Small intestine (tissue), 7 donors: Measurements from ENCODE around the gene PCK1. TPM values are rescaled to one million over a fixed set of nuclear protein-coding genes. Genes with fewer than 3 reads are reported as not detected.
A peak's percentile ranks its signal among the peaks of the same experiment; 100 is the strongest.

Experiments
- DNase-seq, 2 donors: peaks; one replicate each; pipeline versions ENCODE4 v3.0.0 to v3.0.0-alpha.2; 2013
- FAIRE-seq: peaks from 2 replicates; lab custom pipeline; 2012; peaks lifted over from hg19 to GRCh38; lab: Jason Lieb, UNC
- H3K27ac ChIP-seq, 3 donors: one replicate each; pipeline ENCODE4 v1.5.1; 2013; ENCODE audit warnings: low read length in 2 of 3, mild to moderate bottlenecking in 2 of 3, control low read depth in 1 of 3, inconsistent platforms in 1 of 3, low read depth in 1 of 3, moderate library complexity in 1 of 3
- H3K27me3 ChIP-seq, 3 donors: one replicate each; pipeline ENCODE4 v1.6.1; 2013; ENCODE audit warnings: low read length in 3 of 3, inconsistent platforms in 1 of 3; ENCODE audit not compliant: control insufficient read depth in 3 of 3, insufficient read depth in 3 of 3
- H3K36me3 ChIP-seq, 3 donors: one replicate each; pipeline ENCODE4 v1.6.1; 2013; ENCODE audit warnings: low read length in 3 of 3, inconsistent platforms in 1 of 3, low read depth in 1 of 3, mild to moderate bottlenecking in 1 of 3, moderate library complexity in 1 of 3; ENCODE audit not compliant: control insufficient read depth in 3 of 3, insufficient read depth in 2 of 3
- H3K4me1 ChIP-seq, 3 donors: one replicate each; pipeline ENCODE4 v1.6.1; 2013; ENCODE audit warnings: low read length in 2 of 3, inconsistent platforms in 1 of 3, low read depth in 1 of 3, mild to moderate bottlenecking in 1 of 3, moderate library complexity in 1 of 3; ENCODE audit not compliant: control insufficient read depth in 3 of 3, insufficient read depth in 2 of 3
- H3K4me3 ChIP-seq, 3 donors: one replicate each; pipeline ENCODE4 v1.5.1; 2013; ENCODE audit warnings: low read length in 3 of 3, control low read depth in 1 of 3, inconsistent platforms in 1 of 3, low read depth in 1 of 3, mild to moderate bottlenecking in 1 of 3, moderate library complexity in 1 of 3
- H3K9me3 ChIP-seq, 2 donors: one replicate each; pipeline ENCODE4 v1.6.1; 2013; ENCODE audit warnings: low read depth in 1 of 2, low read length in 1 of 2; ENCODE audit not compliant: control insufficient read depth in 2 of 2, insufficient read depth in 1 of 2
- WGBS, 3 donors: extraction: QIAGEN DNeasy Blood & Tissue Kit; methylation state at CpG; one replicate each; pipeline ENCODE4 v1.1.7; 2013; 5-methylcytosine and 5-hydroxymethylcytosine counted together
- polyA plus RNA-seq, 4 donors: library from polyadenylated mRNA; stranded (reverse) in 3 of 4; unstranded in 1 of 4; fragments of 200-250 nt in 3 of 4; fragments of 120-200 nt in 1 of 4; gene quantifications; one replicate each; pipeline versions ENCODE4 v1.2.1 to v1.2.3, GENCODE V29; 2013
- donor health status: healthy with polysubstance abuse.
- donor health status: control.
- donor health status: control.
- donor health status: Bipolar disorder and iron deficiency.
- donor health status: healthy.

PCK1 gene
- polyA plus RNA-seq, 4 donors = 5.5 to 439 (median 97.2) TPM

- peak in 1 of 2 donors; percentile 66 for DNase-seq
- peak overlapping the region in 1 of 3 donors; percentile 26 for H3K27ac ChIP-seq
These were observed 32.4 kb downstream of the PCK1 start for GRCh38 chr20:57593134-57593886.

GRCh38 chr20:57594092-57594951 is 33.4 kb downstream of the PCK1 start:
- H3K4me3 ChIP-seq = no peak overlapping the region
- FAIRE-seq = no peak
- H3K4me1 ChIP-seq = peaks cover 11 to 37% (median 15%) of the 10 kb centered on the region in 3 donors
- H3K9me3 ChIP-seq = no peaks in the 10 kb centered on the region
- WGBS, 3 donors = 22 to 33% (median 28%) methylated on average over 24 to 27 of the region's 27 CpGs
- no peaks in the 10 kb centered on the region for H3K27me3 ChIP-seq
- peak in 1 of 2 donors; percentile 69 for DNase-seq
- H3K27ac ChIP-seq = peak overlapping the region in 1 of 3 donors; percentile 13
- H3K36me3 ChIP-seq = no peaks in the 10 kb centered on the region

More at GRCh38 chr20:57593134-57593886, 32.4 kb downstream of the PCK1 start:
- no peak overlapping the region for H3K4me3 ChIP-seq
- FAIRE-seq = no peak
- no peaks in the 10 kb centered on the region for H3K36me3 ChIP-seq
- WGBS, 3 donors = 24 to 44% (median 33%) methylated on average over 17 of the region's 17 CpGs
- H3K9me3 ChIP-seq = no peaks in the 10 kb centered on the region
- peaks cover 11 to 41% (median 15%) of the 10 kb centered on the region in 3 donors for H3K4me1 ChIP-seq
- no peaks in the 10 kb centered on the region for H3K27me3 ChIP-seq

- DNase-seq = no peak
- no peaks in the 10 kb centered on the region for H3K36me3 ChIP-seq
- FAIRE-seq = no peak
- H3K4me1 ChIP-seq = peaks cover 8 to 29% (median 13%) of the 10 kb centered on the region in 3 donors
- no peaks in the 10 kb centered on the region for H3K9me3 ChIP-seq
- WGBS, 3 donors = 81 to 86% (median 83%) methylated on average over 25 of the region's 25 CpGs
- no peak overlapping the region for H3K4me3 ChIP-seq
- no peaks in the 10 kb centered on the region for H3K27me3 ChIP-seq
- no peak overlapping the region for H3K27ac ChIP-seq
These were observed 34.4 kb downstream of the PCK1 start for GRCh38 chr20:57595041-57596030.

GRCh38 chr20:57596358-57596757 is 35.4 kb downstream of the PCK1 start:
- no peak for FAIRE-seq
- 64 to 69% (median 67%) methylated on average over 11 of the region's 11 CpGs for WGBS, 3 donors
- no peaks in the 10 kb centered on the region for H3K9me3 ChIP-seq
- H3K4me1 ChIP-seq = peaks cover 7 to 25% (median 8%) of the 10 kb centered on the region in 3 donors
- no peak overlapping the region for H3K27ac ChIP-seq
- no peak for DNase-seq
- no peaks in the 10 kb centered on the region for H3K27me3 ChIP-seq
- no peaks in the 10 kb centered on the region for H3K36me3 ChIP-seq
- H3K4me3 ChIP-seq = no peak overlapping the region

- H3K4me3 ChIP-seq = no peak overlapping the region
- H3K9me3 ChIP-seq = no peaks in the 10 kb centered on the region
- peaks cover 7 to 25% (median 8%) of the 10 kb centered on the region in 3 donors for H3K4me1 ChIP-seq
- H3K27ac ChIP-seq = no peak overlapping the region
- 21 to 24% (median 21%) methylated on average over 34 to 39 of the region's 39 CpGs for WGBS, 3 donors
- H3K36me3 ChIP-seq = no peaks in the 10 kb centered on the region
- DNase-seq = peak; percentile 53 to 81
- FAIRE-seq = no peak
- no peaks in the 10 kb centered on the region for H3K27me3 ChIP-seq
These were observed 36.4 kb downstream of the PCK1 start for GRCh38 chr20:57596998-57597939.

GRCh38 chr20:57598060-57598459 is 37.1 kb downstream of the PCK1 start:
- DNase-seq = no peak
- Histone ChIP-seq H3K36me3 (no peaks in the 10 kb centered on the region), H3K27me3 (no peaks in the 10 kb centered on the region), H3K4me3 (no peak overlapping the region), H3K4me1 (peaks cover 4 to 25% (median 8%) of the 10 kb centered on the region in 3 donors), H3K9me3 (peaks cover 0 to 4% of the 10 kb centered on the region in 2 donors), H3K27ac (no peak overlapping the region)
- FAIRE-seq = no peak
- 68 to 79% (median 76%) methylated on average over 7 to 10 of the region's 10 CpGs for WGBS, 3 donors

- H3K9me3 ChIP-seq = peaks cover 0 to 8% of the 10 kb centered on the region in 2 donors
- H3K4me3 ChIP-seq = no peak overlapping the region
- DNase-seq = no peak
- whole genome bisulfite sequencing, 3 donors = 89 to 90% (median 89%) methylated on average over 5 of the region's 5 CpGs
- H3K36me3 ChIP-seq = no peaks in the 10 kb centered on the region
- H3K27me3 ChIP-seq = no peaks in the 10 kb centered on the region
- no peak for FAIRE-seq
- H3K4me1 ChIP-seq = peaks cover 6 to 25% (median 6%) of the 10 kb centered on the region in 3 donors
- no peak overlapping the region for H3K27ac ChIP-seq
These were observed 37.6 kb downstream of the PCK1 start for GRCh38 chr20:57598491-57598890.
